Prostate gland (tissue), 2 donors: ENCODE data around the gene GABPB1. TPM values are rescaled to one million over a fixed set of nuclear protein-coding genes. Genes with fewer than 3 reads are reported as not detected.
"Not testable (repeated sequence)": the region's sequence is repeated elsewhere in the genome, so short reads cannot be mapped to it uniquely, and the experiment has no call there.

ENCODE experiments used
- DNase-seq: peaks from one replicate; pipeline ENCODE4 v3.0.0-alpha.2; 2019; ENCODE audit warnings: low spot score
- H3K27ac ChIP-seq, 2 donors: fragments of 200-600 bp; sonication (generic); 2 replicates each; pipeline ENCODE4 v1.5.1; 2017 to 2019
- H3K27me3 ChIP-seq: fragments of 200-600 bp; sonication (generic); replicated peaks from 2 replicates; pipeline ENCODE4 v1.5.1; 2019; ENCODE audit not compliant: insufficient read depth
- H3K36me3 ChIP-seq, 2 donors: fragments of 200-600 bp; sonication (generic); 1 replicate in 1 of 2; 2 replicates in 1 of 2; pipeline versions ENCODE4 v1.5.1 to v1.8.1; 2017 to 2019
- H3K4me1 ChIP-seq: fragments of 200-600 bp; sonication (generic); replicated peaks from 2 replicates; pipeline ENCODE4 v1.5.1; 2019
- H3K4me3 ChIP-seq, 2 donors: fragments of 200-600 bp; sonication (generic); 2 replicates each; pipeline ENCODE4 v1.5.1; 2017 to 2019
- H3K9me3 ChIP-seq: fragments of 200-600 bp; sonication (generic); 2 replicates; pipeline ENCODE4 v1.5.1; 2017
- POLR2A ChIP-seq: fragments of 450-650 bp; IDR thresholded peaks from one replicate; pipeline ENCODE4 v1.6.1; 2016; ENCODE audit warnings: antibody characterized with exemption, mild to moderate bottlenecking
- POLR2AphosphoS5 ChIP-seq: sonication (generic); formaldehyde crosslinking; IDR thresholded peaks from one replicate; pipeline ENCODE4 v1.6.1; 2017; ENCODE audit warnings: antibody characterized with exemption
- WGBS: methylation state at CpG from one replicate; pipeline ENCODE4 v1.1.5; 2018; 5-methylcytosine and 5-hydroxymethylcytosine counted together
- intact Hi-C: fragments of 100-400 bp; cut with DNase I; formaldehyde crosslinking; loops from one replicate; pipeline ENCODE4 v1.14.2; 2022
- total RNA-seq, 2 donors: library from RNA; depleted of rRNA; stranded (reverse); fragments of >200 nt; gene quantifications; one replicate each; pipeline ENCODE4 v1.1.0, GENCODE V29; 2016
- TF ChIP-seq, protein P1 (sequence below), 4 experiments: fragments of 200-600 bp in 2 of 4; fragments of 450-650 bp in 2 of 4; sonication (generic) in 2 of 4; IDR thresholded peaks; 1 replicate in 3 of 4; 2 replicates in 1 of 4; pipeline ENCODE4 v1.5.1; 2016 to 2019; ENCODE audit warnings: antibody characterized with exemption in 4 of 4, mild to moderate bottlenecking in 2 of 4, moderate library complexity in 2 of 4

The GABPB1 gene
- total RNA-seq, 2 donors from 2014 or later: 31.8 to 34.1 TPM

DNA sequence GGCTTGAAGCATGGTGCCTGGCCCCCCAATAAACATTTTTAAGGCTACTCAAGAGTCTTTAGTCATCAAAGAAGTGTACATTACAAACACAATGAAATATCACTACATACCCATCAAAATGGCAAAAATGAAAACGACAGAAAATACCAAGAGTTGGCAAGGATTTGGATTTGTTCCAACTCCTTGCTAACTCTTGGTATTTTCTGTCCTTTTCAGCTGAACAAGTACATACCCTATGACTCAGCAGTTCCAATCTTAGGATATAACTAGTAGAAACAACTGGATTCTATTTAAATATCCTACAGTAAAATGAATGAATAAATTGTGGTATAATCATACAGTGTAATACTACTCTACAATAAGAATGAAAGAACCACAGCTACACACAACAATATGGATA lies 25.1 kb upstream of the GABPB1 start:
- DNase-seq: no peak
- Histone ChIP-seq H3K4me1 (no peaks in the 10 kb centered on the region), H3K27ac (no peak overlapping the region), H3K9me3 (no peaks in the 10 kb centered on the region), H3K4me3 (no peak overlapping the region), H3K36me3 (no peaks in the 10 kb centered on the region), H3K27me3 (no peaks in the 10 kb centered on the region)
- TF ChIP-seq, protein P1, sequence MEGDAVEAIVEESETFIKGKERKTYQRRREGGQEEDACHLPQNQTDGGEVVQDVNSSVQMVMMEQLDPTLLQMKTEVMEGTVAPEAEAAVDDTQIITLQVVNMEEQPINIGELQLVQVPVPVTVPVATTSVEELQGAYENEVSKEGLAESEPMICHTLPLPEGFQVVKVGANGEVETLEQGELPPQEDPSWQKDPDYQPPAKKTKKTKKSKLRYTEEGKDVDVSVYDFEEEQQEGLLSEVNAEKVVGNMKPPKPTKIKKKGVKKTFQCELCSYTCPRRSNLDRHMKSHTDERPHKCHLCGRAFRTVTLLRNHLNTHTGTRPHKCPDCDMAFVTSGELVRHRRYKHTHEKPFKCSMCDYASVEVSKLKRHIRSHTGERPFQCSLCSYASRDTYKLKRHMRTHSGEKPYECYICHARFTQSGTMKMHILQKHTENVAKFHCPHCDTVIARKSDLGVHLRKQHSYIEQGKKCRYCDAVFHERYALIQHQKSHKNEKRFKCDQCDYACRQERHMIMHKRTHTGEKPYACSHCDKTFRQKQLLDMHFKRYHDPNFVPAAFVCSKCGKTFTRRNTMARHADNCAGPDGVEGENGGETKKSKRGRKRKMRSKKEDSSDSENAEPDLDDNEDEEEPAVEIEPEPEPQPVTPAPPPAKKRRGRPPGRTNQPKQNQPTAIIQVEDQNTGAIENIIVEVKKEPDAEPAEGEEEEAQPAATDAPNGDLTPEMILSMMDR (IDR thresholded peaks at IDR 0.05): no peak
- TF ChIP-seq POLR2AphosphoS5: no peak
- no peak for TF ChIP-seq POLR2A
- intact Hi-C loops: no loop called here
- 31% methylated on average over 1 of the region's 1 CpG for WGBS

DNA sequence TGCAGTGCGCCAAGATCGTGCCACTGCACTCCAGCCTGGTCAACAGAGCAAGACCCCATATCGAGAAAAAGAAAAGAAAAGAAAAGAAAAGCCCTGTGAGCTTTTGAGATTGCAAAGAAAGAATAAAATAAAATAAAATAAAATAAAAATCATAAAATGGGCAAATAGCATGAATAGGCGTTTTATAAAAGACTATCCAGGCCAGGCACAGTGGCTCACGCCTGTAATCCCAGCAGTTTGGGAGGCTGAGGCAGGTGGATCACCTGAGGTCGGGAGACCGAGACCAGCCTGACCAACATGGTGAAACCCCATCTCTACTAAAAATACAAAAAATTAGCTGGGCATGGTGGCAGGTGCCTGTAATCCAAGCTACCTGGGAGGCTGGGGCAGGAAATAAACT lies 24.4 kb upstream of the GABPB1 start:
- intact Hi-C loops, DNase-seq: not testable (repeated sequence)
- 95% methylated on average over 7 of the region's 7 CpGs for WGBS

DNA sequence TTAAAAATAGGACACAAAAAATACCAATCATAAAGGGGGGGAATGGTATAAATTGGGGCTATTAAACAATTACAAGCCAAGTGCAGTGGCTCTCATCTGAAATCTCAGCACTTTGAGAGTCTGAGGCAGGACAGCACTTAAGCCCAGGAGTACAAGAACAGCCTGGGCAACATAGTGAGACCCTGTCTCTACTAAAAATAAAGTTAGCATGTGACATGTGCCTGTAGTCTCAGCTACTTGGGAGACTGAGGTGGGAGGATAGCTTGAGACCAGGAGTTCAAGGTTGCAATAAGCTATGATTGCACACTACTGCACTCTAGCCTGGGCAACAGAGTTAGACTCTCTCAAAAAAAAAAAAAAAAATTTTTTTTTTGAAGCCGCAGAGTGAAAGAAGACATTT lies 23.8 kb upstream of the GABPB1 start:
- no peak for DNase-seq
- H3K27ac ChIP-seq: no peak overlapping the region
- WGBS: 95% methylated on average over 1 of the region's 1 CpG

More for the DNA sequence above, 24.4 kb upstream of the GABPB1 start:
- not testable (repeated sequence) for H3K36me3 ChIP-seq, H3K9me3 ChIP-seq, H3K4me3 ChIP-seq, H3K4me1 ChIP-seq, H3K27me3 ChIP-seq, H3K27ac ChIP-seq

DNA sequence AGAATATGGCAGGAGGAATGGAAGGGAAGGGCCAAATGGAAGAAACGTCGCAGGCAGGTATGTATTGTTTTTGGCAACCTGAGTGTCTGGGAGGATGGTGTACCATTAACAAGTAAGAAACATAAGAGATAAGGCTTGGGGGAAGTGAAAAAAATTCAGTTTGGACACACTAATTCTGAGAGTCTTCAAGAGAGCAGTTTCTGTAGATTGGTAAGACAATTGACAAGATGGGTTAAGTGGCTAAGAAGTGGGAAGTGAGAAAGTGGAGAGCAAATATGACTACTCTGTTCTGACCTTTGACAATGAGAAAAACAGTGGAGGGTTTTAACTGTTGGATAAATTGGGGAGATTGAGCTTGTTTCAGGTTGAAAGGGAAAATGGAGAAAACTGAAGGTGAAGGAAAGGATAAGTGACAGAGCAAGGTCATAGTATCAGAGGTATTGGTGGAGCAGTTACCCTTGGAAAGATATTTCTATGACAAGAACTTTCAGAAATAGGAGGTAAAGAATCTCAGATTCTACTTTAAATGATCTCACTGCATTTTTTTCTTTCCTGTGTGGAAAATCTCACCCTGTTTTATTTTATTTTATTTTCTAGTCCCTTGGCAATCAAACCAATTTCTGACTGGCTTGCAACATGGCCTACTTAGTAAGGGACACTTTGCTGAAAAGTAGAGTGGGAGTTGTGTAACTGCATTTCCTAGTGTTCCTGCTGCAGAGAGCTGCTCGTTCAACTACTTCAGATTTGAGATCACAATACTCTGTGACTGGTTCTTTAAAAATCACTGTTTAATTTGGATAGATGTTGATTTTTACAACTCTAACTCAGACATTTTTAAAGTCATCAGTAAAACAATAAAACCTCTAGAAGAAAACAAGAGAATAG lies 23.1 kb upstream of the GABPB1 start:
- WGBS: 45% methylated on average over 3 of the region's 3 CpGs
- no peaks in the 10 kb centered on the region for H3K36me3 ChIP-seq
- H3K4me3 ChIP-seq: no peak overlapping the region
- TF ChIP-seq, protein P1 (IDR thresholded peaks at IDR 0.05): no peak
- TF ChIP-seq POLR2A (no peak), POLR2AphosphoS5 (no peak)
- no peak overlapping the region for H3K27ac ChIP-seq
- DNase-seq: no peak
- no peaks in the 10 kb centered on the region for H3K9me3 ChIP-seq
- no peaks in the 10 kb centered on the region for H3K4me1 ChIP-seq
- intact Hi-C loops: no loop called here
- no peaks in the 10 kb centered on the region for H3K27me3 ChIP-seq

More for the DNA sequence above, 23.8 kb upstream of the GABPB1 start:
- Histone ChIP-seq H3K9me3 (no peaks in the 10 kb centered on the region), H3K4me1 (no peaks in the 10 kb centered on the region), H3K4me3 (no peak overlapping the region), H3K36me3 (no peaks in the 10 kb centered on the region), H3K27me3 (no peaks in the 10 kb centered on the region)
- no peak for TF ChIP-seq POLR2A
- TF ChIP-seq, protein P1 (IDR thresholded peaks at IDR 0.05): no peak
- TF ChIP-seq POLR2AphosphoS5: no peak
- intact Hi-C loops: no loop called here

DNA sequence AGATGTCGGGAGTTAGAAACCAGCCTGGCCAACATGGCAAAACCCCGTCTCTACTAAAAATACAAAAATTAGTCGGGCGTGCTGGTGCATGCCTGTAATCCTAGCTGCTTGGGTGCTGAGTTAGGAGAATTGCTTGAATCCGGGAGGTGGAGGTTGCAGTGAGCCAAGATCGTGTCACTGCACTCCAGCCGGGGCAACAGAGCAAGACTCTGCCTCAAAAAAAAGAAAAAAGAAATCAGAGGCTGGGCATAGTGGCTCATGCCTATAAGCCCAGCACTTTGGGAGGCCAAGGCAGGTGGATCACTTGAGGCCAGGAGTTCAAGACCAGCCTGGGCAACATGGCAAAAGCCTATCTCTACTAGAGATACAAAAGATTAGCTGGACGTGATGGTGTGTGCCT lies 14.6 kb upstream of the GABPB1 start:
- DNase-seq, H3K9me3 ChIP-seq, H3K4me3 ChIP-seq, H3K36me3 ChIP-seq, H3K27ac ChIP-seq, H3K4me1 ChIP-seq, intact Hi-C loops, H3K27me3 ChIP-seq: not testable (repeated sequence)
- 86% methylated on average over 8 of the region's 8 CpGs for WGBS

DNA sequence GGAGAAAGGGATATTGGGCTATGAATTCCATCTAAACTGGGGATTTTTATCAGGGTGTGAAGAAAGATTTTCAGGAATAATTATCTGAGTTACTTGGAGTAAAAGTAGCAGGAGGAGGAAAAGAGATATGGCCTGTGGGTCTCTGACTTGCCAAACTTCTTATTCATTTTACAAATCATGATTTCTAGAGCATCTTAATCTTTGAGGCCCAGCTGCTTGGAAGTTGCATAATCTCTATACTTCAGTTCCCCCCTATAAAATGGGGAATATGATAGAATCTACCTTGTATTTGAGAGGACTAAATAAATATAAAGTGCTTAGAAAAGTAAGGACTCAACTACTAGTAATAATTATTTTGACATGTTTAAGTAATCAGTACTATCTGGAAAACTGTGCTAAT lies 11.0 kb upstream of the GABPB1 start:
- H3K27ac ChIP-seq: no peak overlapping the region
- intact Hi-C loops: no loop called here
- H3K4me3 ChIP-seq: no peak overlapping the region
- TF ChIP-seq POLR2AphosphoS5: no peak
- TF ChIP-seq POLR2A: no peak
- TF ChIP-seq, protein P1 (IDR thresholded peaks at IDR 0.05): no peak
- no peaks in the 10 kb centered on the region for H3K9me3 ChIP-seq
- H3K4me1 ChIP-seq: no peaks in the 10 kb centered on the region
- DNase-seq: no peak
- no peaks in the 10 kb centered on the region for H3K36me3 ChIP-seq
- no peaks in the 10 kb centered on the region for H3K27me3 ChIP-seq
